ENCODE measurements around the gene FARS2.

DNA sequence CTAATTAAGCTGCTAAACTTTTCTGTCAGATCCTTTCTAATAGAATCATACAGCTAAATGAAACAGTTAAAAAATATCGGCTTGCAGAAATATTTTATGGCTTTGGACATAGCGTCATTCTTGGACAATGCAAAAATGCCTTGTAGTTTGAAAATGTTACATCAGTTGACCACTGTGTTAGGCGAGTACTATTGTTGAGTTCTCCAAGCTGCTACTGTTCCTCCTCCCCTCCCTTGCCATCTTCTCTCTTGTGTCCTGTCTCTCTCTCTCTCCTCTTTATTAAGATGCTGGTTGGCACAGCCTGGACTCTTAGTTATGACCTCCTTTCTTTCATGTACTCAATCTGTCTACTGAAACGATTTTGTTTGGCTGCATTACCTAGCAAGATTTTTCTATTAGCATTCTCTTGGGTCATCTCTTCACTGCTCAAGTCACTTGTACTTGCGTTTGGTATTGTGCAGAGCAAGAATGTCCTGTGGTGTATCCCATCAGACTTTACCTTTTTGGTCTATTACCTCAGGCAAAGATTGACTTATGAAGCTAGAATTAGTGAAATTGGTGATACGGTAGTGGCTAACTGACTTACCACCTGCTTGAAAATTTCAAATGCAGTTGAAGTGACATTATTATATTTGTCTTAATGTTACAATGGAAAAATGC, 127.9 kb downstream of the FARS2 start:
- TF ChIP-seq POLR2AphosphoS5 (IDR thresholded peaks at IDR 0.05; ENCODE audit: low read depth, low read length), result no peak
- TF ChIP-seq TAF1 (IDR thresholded peaks at IDR 0.05; ENCODE audit: borderline replicate concordance, low read depth, low read length), result no peak
